Suprapubic skin (tissue), 4 donors: ENCODE results near the gene MFSD12. TPM values are rescaled to one million over a fixed set of nuclear protein-coding genes. Genes with fewer than 3 reads are reported as not detected.

ENCODE experiments used
- DNase-seq, 2 donors: peaks; one replicate each; pipeline ENCODE4 v3.0.0-alpha.2; 2019; ENCODE audit warnings: low spot score in 2 of 2
- H3K27ac ChIP-seq: fragments of 200-600 bp; sonication (generic); one replicate; pipeline ENCODE4 v1.5.1; 2019
- H3K27me3 ChIP-seq: fragments of 200-600 bp; sonication (generic); one replicate; pipeline ENCODE4 v1.5.1; 2019
- H3K36me3 ChIP-seq: fragments of 200-600 bp; sonication (generic); one replicate; pipeline ENCODE4 v1.5.1; 2019
- H3K4me1 ChIP-seq: fragments of 200-600 bp; sonication (generic); one replicate; pipeline ENCODE4 v1.5.1; 2019
- H3K4me3 ChIP-seq: fragments of 200-600 bp; sonication (generic); one replicate; pipeline ENCODE4 v1.5.1; 2019; ENCODE audit warnings: mild to moderate bottlenecking
- H3K9me3 ChIP-seq: fragments of 200-600 bp; sonication (generic); one replicate; pipeline ENCODE4 v1.5.1; 2019
- CTCF ChIP-seq, 2 donors: fragments of 200-600 bp in 1 of 2; fragments of 450-650 bp in 1 of 2; sonication (generic) in 1 of 2; IDR thresholded peaks; one replicate each; pipeline ENCODE4 v1.5.1; 2016 to 2019; ENCODE audit warnings: antibody characterized with exemption in 2 of 2, mild to moderate bottlenecking in 1 of 2, moderate library complexity in 1 of 2
- EP300 ChIP-seq: sonication (generic); formaldehyde crosslinking; IDR thresholded peaks from one replicate; pipeline ENCODE4 v1.6.1; 2017; ENCODE audit warnings: antibody characterized with exemption
- POLR2A ChIP-seq, 2 donors: fragments of 450-650 bp; IDR thresholded peaks; one replicate each; pipeline ENCODE4 v1.6.1; 2017; ENCODE audit warnings: antibody characterized with exemption in 2 of 2, mild to moderate bottlenecking in 2 of 2, moderate library complexity in 2 of 2
- POLR2AphosphoS5 ChIP-seq, 3 donors: sonication (generic); formaldehyde crosslinking; IDR thresholded peaks; one replicate each; pipeline ENCODE4 v1.6.1; 2017; ENCODE audit warnings: antibody characterized with exemption in 3 of 3
- WGBS: methylation state at CpG from one replicate; pipeline ENCODE4 v1.1.5; 2018; 5-methylcytosine and 5-hydroxymethylcytosine counted together
- total RNA-seq, 4 donors: library from RNA; depleted of rRNA; stranded (reverse); fragments of >200 nt; gene quantifications; one replicate each; pipeline ENCODE4 v1.1.0, GENCODE V29; 2016

The MFSD12 gene
- 100 to 1,000 TPM in 2 of 4 donors, 10 to 100 TPM in 2; 60.4 to 206 (median 119) TPM for total RNA-seq

GRCh38 chr19:3557461-3558248, at the start of gene MFSD12:
Gene MFSD12 (minus strand): TSS chr19:3557586. CDS start chr19:3557403, 183 bp downstream.
- Histone ChIP-seq H3K27me3 (no peaks in the 10 kb centered on the region), H3K36me3 (no peaks in the 10 kb centered on the region), H3K27ac (peak within 1 kb of the TSS; percentile 88), H3K4me1 (peaks cover 40% of the 10 kb centered on the region), H3K4me3 (peak within 1 kb of the TSS; percentile 92), H3K9me3 (no peaks in the 10 kb centered on the region)
- peak; percentile 95 to 98 for DNase-seq
- under 1% methylated on average over 14 of the region's 81 CpGs for WGBS
- TF ChIP-seq EP300, result no peak
- TF ChIP-seq CTCF (IDR thresholded peaks at IDR 0.05), result no peak
- peak in 1 of 3 donors; percentile 10 for TF ChIP-seq POLR2AphosphoS5 (IDR thresholded peaks at IDR 0.05)
- TF ChIP-seq POLR2A (IDR thresholded peaks at IDR 0.05), result peak in 1 of 2 donors; percentile 65

GRCh38 chr19:3606690-3607289, 49.4 kb upstream of the MFSD12 start, which contains the start of gene TBXA2R:
Gene TBXA2R (minus strand): TSS chr19:3606875. CDS start chr19:3600634, 6,241 bp downstream.
- peak within 1 kb of the TSS; percentile 57 for H3K27ac ChIP-seq
- H3K27me3 ChIP-seq, result peaks cover 8% of the 10 kb centered on the region
- peak in 1 of 2 donors; percentile 84 for DNase-seq
- H3K4me3 ChIP-seq, result peak within 1 kb of the TSS; percentile 49
- peaks cover 54% of the 10 kb centered on the region for H3K4me1 ChIP-seq
- TF ChIP-seq CTCF (IDR thresholded peaks at IDR 0.05), result no peak
- no peak for TF ChIP-seq POLR2AphosphoS5 (IDR thresholded peaks at IDR 0.05)
- no peak for TF ChIP-seq EP300
- TF ChIP-seq POLR2A (IDR thresholded peaks at IDR 0.05), result no peak
- 8% methylated on average over 14 of the region's 46 CpGs for WGBS
- H3K36me3 ChIP-seq, result peaks cover 17% of the 10 kb centered on the region
- no peaks in the 10 kb centered on the region for H3K9me3 ChIP-seq

GRCh38 chr19:3606174-3606689, 48.8 kb upstream of the MFSD12 start:
- peak overlapping the region; percentile 57 for H3K27ac ChIP-seq
- peaks cover 54% of the 10 kb centered on the region for H3K4me1 ChIP-seq
- H3K27me3 ChIP-seq, result peaks cover 8% of the 10 kb centered on the region
- H3K9me3 ChIP-seq, result no peaks in the 10 kb centered on the region
- WGBS, result 1% methylated on average over 15 of the region's 35 CpGs
- TF ChIP-seq CTCF (IDR thresholded peaks at IDR 0.05), result no peak
- no peak for TF ChIP-seq POLR2A (IDR thresholded peaks at IDR 0.05)
- TF ChIP-seq POLR2AphosphoS5 (IDR thresholded peaks at IDR 0.05), result no peak
- no peak for TF ChIP-seq EP300
- H3K4me3 ChIP-seq, result peak overlapping the region; percentile 49
- peak; percentile 68 to 72 for DNase-seq
- H3K36me3 ChIP-seq, result peaks cover 12% of the 10 kb centered on the region

GRCh38 chr19:3605770-3606169, 48.4 kb upstream of the MFSD12 start:
- WGBS, result 29% methylated on average over 5 of the region's 5 CpGs
- Histone ChIP-seq H3K27ac (no peak overlapping the region), H3K9me3 (no peaks in the 10 kb centered on the region), H3K27me3 (peaks cover 8% of the 10 kb centered on the region), H3K4me1 (peaks cover 53% of the 10 kb centered on the region), H3K4me3 (peak overlapping the region; percentile 49), H3K36me3 (peaks cover 7% of the 10 kb centered on the region)
- TF ChIP-seq EP300 (no peak), POLR2A (IDR thresholded peaks at IDR 0.05) (no peak)
- DNase-seq, result no peak

GRCh38 chr19:3605361-3605760, 48.0 kb upstream of the MFSD12 start:
- DNase-seq, result no peak
- 53% methylated on average over 3 of the region's 3 CpGs for WGBS
- no peak overlapping the region for H3K4me3 ChIP-seq
- no peak overlapping the region for H3K27ac ChIP-seq
- H3K9me3 ChIP-seq, result no peaks in the 10 kb centered on the region
- peaks cover 8% of the 10 kb centered on the region for H3K27me3 ChIP-seq
- peaks cover 49% of the 10 kb centered on the region for H3K4me1 ChIP-seq
- peaks cover 3% of the 10 kb centered on the region for H3K36me3 ChIP-seq
- no peak for TF ChIP-seq POLR2A (IDR thresholded peaks at IDR 0.05)
- TF ChIP-seq CTCF (IDR thresholded peaks at IDR 0.05), result no peak
- no peak for TF ChIP-seq EP300
- no peak for TF ChIP-seq POLR2AphosphoS5 (IDR thresholded peaks at IDR 0.05)
